NCI-H1694 (cell line): ENCODE measurements around the gene PADI2.

Experiments used
- DNase-seq: peaks from one replicate; lab custom pipeline; 2025; lab: John Stamatoyannopoulos, UW

PADI2 gene

DNA sequence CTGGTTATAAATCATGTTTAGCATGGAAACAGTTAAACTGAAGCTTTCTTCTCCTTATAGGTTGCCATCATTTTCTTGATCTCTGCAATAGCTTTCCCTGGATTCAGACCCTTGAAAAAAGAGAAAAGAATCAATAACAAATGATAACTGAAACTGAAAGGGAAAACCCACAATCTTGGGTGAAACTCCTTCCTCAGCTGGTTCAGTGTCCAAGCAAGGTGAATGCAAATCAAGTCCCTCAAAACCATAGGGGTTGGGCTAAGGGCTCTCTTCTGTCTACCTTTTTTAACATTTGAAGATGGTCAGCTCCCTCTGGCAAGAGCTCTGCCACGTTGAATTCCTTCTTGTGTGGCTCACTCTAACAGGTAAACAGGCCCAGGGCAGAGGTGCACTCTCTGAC, 100.4 kb downstream of the PADI2 start:
- DNase-seq: no peak

DNA sequence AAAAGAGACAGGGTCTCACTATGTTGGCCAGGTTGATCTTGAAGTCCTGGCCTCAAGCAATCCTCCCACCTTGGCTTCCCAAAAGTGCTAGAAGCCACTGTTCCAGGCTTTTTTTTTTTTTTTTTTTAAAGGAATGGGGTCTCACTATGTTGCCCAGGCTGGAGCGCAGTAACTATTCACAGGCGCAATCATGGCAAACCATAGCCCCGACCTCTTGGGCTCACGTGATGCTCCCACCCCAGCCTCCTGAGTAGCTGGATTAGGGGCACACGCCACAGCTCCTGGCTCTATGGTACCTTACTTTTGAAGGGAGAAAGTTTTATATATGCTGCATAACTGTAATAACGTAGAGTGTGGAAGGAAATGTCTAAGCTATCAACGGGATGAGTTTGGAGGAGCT, 101.8 kb downstream of the PADI2 start:
- DNase-seq: no peak
